ENCODE measurements around the gene PGA4. TPM values are rescaled to one million over a fixed set of nuclear protein-coding genes. Genes with fewer than 3 reads are reported as not detected.
"Not testable (repeated sequence)": the region's sequence is repeated elsewhere in the genome, so short reads cannot be mapped to it uniquely, and the experiment has no call there.

The PGA4 gene
- total RNA-seq, 6 experiments from 2014 or later, result not detected

- H3K27me3 Mint-ChIP-seq (ENCODE audit: insufficient read depth), result peaks cover 23% of the 10 kb centered on the region
- H3K4me3 Mint-ChIP-seq; H3K9me3 Mint-ChIP-seq; DNase-seq; H3K4me1 Mint-ChIP-seq (ENCODE audit: low read depth); H3K27ac Mint-ChIP-seq; H3K36me3 Mint-ChIP-seq (ENCODE audit: low read depth): not testable (repeated sequence)
Measured at GRCh38 chr11:61248071-61248470, 25.9 kb downstream of the PGA4 start.

- not testable (repeated sequence) for H3K9me3 Mint-ChIP-seq; H3K4me1 Mint-ChIP-seq (ENCODE audit: low read depth); H3K36me3 Mint-ChIP-seq (ENCODE audit: low read depth); H3K4me3 Mint-ChIP-seq; DNase-seq; H3K27ac Mint-ChIP-seq
- H3K27me3 Mint-ChIP-seq (ENCODE audit: insufficient read depth), result peaks cover 23% of the 10 kb centered on the region
Measured at GRCh38 chr11:61249201-61249600, 27.1 kb downstream of the PGA4 start.

DNA sequence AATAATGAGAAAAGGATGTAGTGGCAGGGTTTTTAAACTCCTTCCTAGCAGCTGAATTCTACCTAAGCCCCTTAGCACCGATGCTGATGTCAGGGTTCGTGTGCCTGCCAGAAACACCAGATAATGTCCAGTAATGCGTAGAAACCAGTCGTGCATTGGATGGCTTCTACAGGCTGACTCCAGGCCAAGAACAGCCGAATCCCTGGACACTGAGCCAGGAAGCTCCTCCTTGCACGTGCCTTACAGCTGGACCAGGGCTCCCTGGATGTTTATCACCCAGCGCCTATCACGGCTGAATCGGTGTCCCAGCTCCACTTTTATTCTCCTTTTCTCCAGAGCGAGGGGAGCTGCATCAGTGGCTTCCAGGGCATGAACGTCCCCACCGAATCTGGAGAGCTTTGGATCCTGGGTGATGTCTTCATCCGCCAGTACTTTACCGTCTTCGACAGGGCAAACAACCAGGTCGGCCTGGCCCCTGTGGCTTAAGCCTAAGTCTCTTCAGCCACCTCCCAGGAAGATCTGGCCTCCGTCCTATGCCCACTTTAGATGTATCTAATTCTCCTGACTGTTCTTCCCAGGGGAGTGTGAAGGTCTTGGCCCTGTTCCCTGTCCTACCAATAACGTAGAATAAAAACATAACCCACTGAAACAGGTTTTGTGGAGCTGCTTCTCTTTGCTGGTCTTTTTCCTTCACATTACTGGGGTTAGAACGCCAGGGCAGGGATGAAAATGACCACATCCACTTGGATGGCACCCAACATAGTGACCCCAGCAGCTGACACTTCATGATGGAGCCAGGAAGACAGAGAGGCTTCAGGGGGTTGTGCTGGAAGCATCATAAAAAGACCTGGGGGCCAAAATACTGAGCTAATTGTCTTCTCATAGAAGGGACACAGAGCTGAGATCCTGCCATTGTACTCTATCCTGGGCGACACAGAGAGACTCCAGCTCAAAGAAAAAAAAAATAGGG lies 28.9 kb downstream of the PGA4 start:
- Mint-ChIP-seq H3K4me1 (ENCODE audit: low read depth) (peaks cover 11% of the 10 kb centered on the region; the same call in 1 of the 2 replicates), H3K27me3 (ENCODE audit: insufficient read depth) (peaks cover 23% of the 10 kb centered on the region)
- not testable (repeated sequence) for DNase-seq; H3K36me3 Mint-ChIP-seq (ENCODE audit: low read depth); H3K4me3 Mint-ChIP-seq; H3K27ac Mint-ChIP-seq; H3K9me3 Mint-ChIP-seq

DNA sequence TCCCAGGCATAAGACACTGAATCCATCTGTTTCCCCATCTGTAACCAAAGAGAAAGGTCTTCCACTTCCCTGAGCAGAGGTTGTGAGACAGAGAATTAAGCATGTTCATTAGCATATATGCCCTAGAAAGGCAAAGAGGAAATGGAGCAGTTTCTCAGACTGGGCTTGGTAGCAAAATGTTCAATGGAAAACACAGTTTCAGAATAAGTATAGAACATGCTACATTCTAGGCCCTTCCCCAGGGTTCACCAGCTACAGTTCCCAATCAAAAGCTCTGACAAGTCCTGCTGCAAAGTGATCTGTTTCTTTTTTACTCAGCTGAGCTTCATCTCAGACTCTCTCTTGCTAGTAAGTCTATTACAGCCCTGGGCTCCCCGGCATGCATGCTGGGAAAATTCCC lies 30.2 kb downstream of the PGA4 start:
- Mint-ChIP-seq H3K4me1 (ENCODE audit: low read depth) (peaks cover 11% of the 10 kb centered on the region; the same call in 1 of the 2 replicates), H3K27me3 (ENCODE audit: insufficient read depth) (peaks cover 20% of the 10 kb centered on the region)
- H3K36me3 Mint-ChIP-seq (ENCODE audit: low read depth); DNase-seq; H3K4me3 Mint-ChIP-seq; H3K9me3 Mint-ChIP-seq; H3K27ac Mint-ChIP-seq: not testable (repeated sequence)

- DNase-seq, result peak; percentile 56
- Mint-ChIP-seq H3K27ac (no peak overlapping the region), H3K4me3 (no peak overlapping the region), H3K36me3 (ENCODE audit: low read depth) (no peaks in the 10 kb centered on the region), H3K27me3 (ENCODE audit: insufficient read depth) (peaks cover 4% of the 10 kb centered on the region), H3K4me1 (ENCODE audit: low read depth) (peaks cover 11% of the 10 kb centered on the region; the same call in 1 of the 2 replicates), H3K9me3 (no peaks in the 10 kb centered on the region)
- TF ChIP-seq, protein P1, sequence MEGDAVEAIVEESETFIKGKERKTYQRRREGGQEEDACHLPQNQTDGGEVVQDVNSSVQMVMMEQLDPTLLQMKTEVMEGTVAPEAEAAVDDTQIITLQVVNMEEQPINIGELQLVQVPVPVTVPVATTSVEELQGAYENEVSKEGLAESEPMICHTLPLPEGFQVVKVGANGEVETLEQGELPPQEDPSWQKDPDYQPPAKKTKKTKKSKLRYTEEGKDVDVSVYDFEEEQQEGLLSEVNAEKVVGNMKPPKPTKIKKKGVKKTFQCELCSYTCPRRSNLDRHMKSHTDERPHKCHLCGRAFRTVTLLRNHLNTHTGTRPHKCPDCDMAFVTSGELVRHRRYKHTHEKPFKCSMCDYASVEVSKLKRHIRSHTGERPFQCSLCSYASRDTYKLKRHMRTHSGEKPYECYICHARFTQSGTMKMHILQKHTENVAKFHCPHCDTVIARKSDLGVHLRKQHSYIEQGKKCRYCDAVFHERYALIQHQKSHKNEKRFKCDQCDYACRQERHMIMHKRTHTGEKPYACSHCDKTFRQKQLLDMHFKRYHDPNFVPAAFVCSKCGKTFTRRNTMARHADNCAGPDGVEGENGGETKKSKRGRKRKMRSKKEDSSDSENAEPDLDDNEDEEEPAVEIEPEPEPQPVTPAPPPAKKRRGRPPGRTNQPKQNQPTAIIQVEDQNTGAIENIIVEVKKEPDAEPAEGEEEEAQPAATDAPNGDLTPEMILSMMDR (IDR thresholded peaks at IDR 0.05), result peak; percentile 93
Measured at GRCh38 chr11:61254403-61255025, 32.4 kb downstream of the PGA4 start.

DNA sequence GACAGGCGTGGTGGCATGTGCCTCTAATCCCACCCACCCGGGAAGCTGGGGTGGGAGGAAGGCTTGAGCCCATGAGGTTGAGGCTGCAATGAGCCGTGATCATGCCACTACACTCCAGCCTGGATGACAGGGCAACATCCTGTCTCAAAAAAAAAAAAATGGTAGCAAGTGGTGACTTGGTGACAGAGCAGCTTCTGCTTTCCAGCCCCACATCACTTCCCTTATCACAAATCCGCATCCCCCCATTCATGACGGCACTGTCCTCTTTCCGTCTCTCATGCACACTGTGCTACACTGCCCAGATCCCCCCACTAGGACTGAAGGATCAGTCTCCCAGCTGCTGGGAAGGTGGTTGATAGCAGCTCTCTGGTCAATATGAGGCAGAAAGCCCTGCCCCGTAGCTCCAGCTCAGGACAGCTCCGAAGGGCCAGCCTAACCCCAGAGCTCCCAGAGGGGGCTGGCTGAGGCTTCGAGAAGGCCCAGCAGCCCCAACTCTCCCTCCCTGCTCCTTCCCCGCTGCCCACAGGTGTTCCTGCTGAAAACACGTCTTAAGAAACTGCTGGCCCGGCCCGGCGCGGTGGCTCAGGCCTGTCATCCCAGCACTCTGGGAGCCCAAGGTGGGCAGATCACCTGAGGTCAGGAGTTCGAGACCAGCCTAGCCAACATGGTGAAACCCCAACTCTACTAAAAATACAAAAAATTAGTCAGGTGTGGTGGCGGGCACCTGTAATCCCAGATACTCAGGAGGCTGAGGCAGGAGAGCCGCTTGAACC lies 34.7 kb downstream of the PGA4 start:
- no peak overlapping the region for H3K4me3 Mint-ChIP-seq
- DNase-seq, result no peak

DNA sequence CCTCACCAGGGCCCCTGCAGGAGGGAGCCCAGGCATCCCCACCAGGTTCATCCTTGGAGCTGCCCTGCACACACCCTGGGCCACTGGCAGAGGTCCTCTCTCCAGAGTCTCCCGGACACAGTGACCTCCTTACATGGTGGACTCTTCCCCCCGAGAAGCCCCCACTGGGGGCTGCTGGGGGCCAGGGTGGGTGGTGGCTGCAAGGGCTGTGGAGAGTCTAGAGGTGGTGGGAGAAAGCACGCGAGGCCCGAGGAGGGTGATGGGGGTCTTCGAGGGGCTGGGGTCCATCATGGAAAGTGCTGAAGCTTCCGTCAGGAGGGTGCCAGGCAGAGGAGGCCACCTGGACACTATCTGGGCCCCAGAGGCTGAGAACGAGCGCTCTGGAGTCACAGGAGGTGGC lies 36.4 kb downstream of the PGA4 start:
- H3K4me3 Mint-ChIP-seq, result no peak overlapping the region
- no peaks in the 10 kb centered on the region for H3K9me3 Mint-ChIP-seq
- H3K27me3 Mint-ChIP-seq (ENCODE audit: insufficient read depth), result no peaks in the 10 kb centered on the region; the same call in none of the 2 replicates
- H3K27ac Mint-ChIP-seq, result no peak overlapping the region
- H3K4me1 Mint-ChIP-seq (ENCODE audit: low read depth), result peaks cover 11% of the 10 kb centered on the region; the same call in 1 of the 2 replicates
- H3K36me3 Mint-ChIP-seq (ENCODE audit: low read depth), result no peaks in the 10 kb centered on the region
- TF ChIP-seq, protein P1 (IDR thresholded peaks at IDR 0.05), result no peak
- no peak for DNase-seq

More for the DNA sequence above, 34.7 kb downstream of the PGA4 start:
- Mint-ChIP-seq H3K36me3 (ENCODE audit: low read depth) (no peaks in the 10 kb centered on the region), H3K9me3 (no peaks in the 10 kb centered on the region), H3K27ac (no peak overlapping the region), H3K27me3 (ENCODE audit: insufficient read depth) (no peaks in the 10 kb centered on the region; the same call in 1 of the 2 replicates), H3K4me1 (ENCODE audit: low read depth) (peaks cover 11% of the 10 kb centered on the region; the same call in 1 of the 2 replicates)
- TF ChIP-seq, protein P1 (IDR thresholded peaks at IDR 0.05), result no peak

Data from HFFc6 (cell line).